Nephron (organoid): ENCODE data around the gene TMEM39A.

Experiments used
- H3K27ac Mint-ChIP-seq, 3 experiments: 2 replicates each; pipeline ENCODE4 v1.8.0; 2020; ENCODE audit warnings: mixed read lengths in 3 of 3, mild to moderate bottlenecking in 2 of 3, moderate library complexity in 1 of 3
- H3K27me3 Mint-ChIP-seq: 2 replicates; pipeline ENCODE4 v1.8.0; 2021; ENCODE audit warnings: low read depth, mild to moderate bottlenecking, moderate library complexity, mixed read lengths
- H3K36me3 Mint-ChIP-seq: 2 replicates; pipeline ENCODE4 v1.8.0; 2020; ENCODE audit warnings: low read depth, mixed read lengths
- H3K4me1 Mint-ChIP-seq: 2 replicates; pipeline ENCODE4 v1.8.0; 2020; ENCODE audit warnings: mixed read lengths
- H3K4me3 Mint-ChIP-seq, 3 experiments: 2 replicates each; pipeline ENCODE4 v1.8.0; 2020; ENCODE audit warnings: mild to moderate bottlenecking in 3 of 3, mixed read lengths in 3 of 3, moderate library complexity in 2 of 3
- H3K9me3 Mint-ChIP-seq: 2 replicates; pipeline ENCODE4 v1.8.0; 2020; ENCODE audit warnings: mixed read lengths
- CTCF ChIP-seq, 3 experiments: fragments of 200-600 bp; sonication (generic); IDR thresholded peaks; one replicate each; pipeline ENCODE4 v1.5.0; 2021; ENCODE audit warnings: antibody characterized with exemption in 3 of 3; ENCODE audit not compliant: unreplicated experiment in 3 of 3

Gene TMEM39A

DNA sequence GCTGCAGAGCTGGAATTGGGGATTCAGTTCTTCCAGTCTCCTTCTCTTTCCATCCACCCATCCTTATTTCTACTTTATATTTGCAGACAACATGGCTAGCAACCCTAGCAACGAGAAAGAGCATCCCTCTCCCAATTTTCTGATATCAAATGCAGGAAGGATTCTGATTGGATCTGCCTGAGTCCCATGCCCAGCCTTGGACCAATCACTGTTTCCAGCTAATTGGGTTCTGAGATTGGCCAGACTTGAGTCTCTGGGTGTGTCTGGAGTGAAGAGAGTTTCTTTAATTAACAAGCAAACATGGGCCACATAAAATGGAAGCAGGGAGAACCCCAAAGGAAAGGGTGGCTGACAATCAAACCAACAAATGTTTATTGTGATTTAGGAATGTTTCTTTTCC, 60.6 kb downstream of the TMEM39A start:
- no peaks in the 10 kb centered on the region for H3K27me3 Mint-ChIP-seq
- H3K4me1 Mint-ChIP-seq: peaks cover 9% of the 10 kb centered on the region
- H3K27ac Mint-ChIP-seq: no peak overlapping the region
- H3K36me3 Mint-ChIP-seq: peaks cover 18% of the 10 kb centered on the region
- no peak overlapping the region for H3K4me3 Mint-ChIP-seq
- no peaks in the 10 kb centered on the region for H3K9me3 Mint-ChIP-seq
- no peak for TF ChIP-seq CTCF (IDR thresholded peaks at IDR 0.05; ENCODE audit: unreplicated experiment in 3 of 3)

- Mint-ChIP-seq H3K9me3 (no peaks in the 10 kb centered on the region), H3K27me3 (no peaks in the 10 kb centered on the region), H3K4me3 (no peak overlapping the region), H3K36me3 (peaks cover 18% of the 10 kb centered on the region), H3K4me1 (peaks cover 9% of the 10 kb centered on the region), H3K27ac (no peak overlapping the region)
- no peak for TF ChIP-seq CTCF (IDR thresholded peaks at IDR 0.05; ENCODE audit: unreplicated experiment in 3 of 3)
Observed at GRCh38 chr3:119401503-119402440, 61.6 kb downstream of the TMEM39A start.

DNA sequence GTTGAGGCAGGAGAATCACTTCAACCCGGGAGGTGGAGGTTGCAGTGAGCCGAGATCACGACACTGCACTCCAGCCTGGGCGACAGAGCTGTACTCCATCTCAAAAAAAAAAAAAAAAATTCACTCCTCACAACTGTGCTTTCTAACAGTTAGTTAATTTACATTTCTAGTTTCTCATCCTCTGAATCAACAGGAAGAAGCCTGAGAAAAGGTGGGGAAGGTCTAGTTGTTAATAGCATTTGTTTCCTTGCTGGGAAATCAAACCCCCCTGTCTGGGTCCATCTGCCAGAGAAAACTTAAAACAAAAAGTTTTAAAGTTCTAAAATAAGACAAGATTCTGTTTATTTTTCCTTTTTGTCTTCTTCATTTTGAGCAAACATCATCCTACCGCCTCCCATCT, 62.3 kb downstream of the TMEM39A start:
- no peaks in the 10 kb centered on the region for H3K9me3 Mint-ChIP-seq
- peaks cover 9% of the 10 kb centered on the region for H3K4me1 Mint-ChIP-seq
- no peak for TF ChIP-seq CTCF (IDR thresholded peaks at IDR 0.05; ENCODE audit: unreplicated experiment in 3 of 3)
- peaks cover 18% of the 10 kb centered on the region for H3K36me3 Mint-ChIP-seq
- no peaks in the 10 kb centered on the region for H3K27me3 Mint-ChIP-seq
- no peak overlapping the region for H3K27ac Mint-ChIP-seq
- no peak overlapping the region for H3K4me3 Mint-ChIP-seq

DNA sequence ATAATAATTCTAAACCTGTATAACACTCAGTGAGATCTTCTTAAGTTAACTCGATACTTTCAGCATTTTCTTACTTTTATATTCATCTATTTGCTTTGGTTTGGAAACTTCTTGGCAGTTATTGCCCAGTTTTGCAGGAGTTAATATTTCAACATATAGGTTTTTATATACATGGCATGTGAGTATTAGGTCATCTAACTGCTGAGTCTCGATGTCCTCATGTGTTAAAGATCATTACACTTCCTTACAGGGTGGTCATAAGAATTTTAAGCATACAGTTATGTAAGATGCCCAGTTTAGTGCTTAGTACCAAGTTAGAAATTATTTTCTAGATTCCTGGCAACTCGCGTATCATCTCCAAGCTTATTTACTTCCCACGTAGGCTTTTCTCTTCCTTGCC, 62.9 kb downstream of the TMEM39A start:
- H3K27me3 Mint-ChIP-seq: no peaks in the 10 kb centered on the region
- H3K27ac Mint-ChIP-seq: no peak overlapping the region
- H3K4me3 Mint-ChIP-seq: no peak overlapping the region
- peaks cover 9% of the 10 kb centered on the region for H3K4me1 Mint-ChIP-seq
- no peaks in the 10 kb centered on the region for H3K9me3 Mint-ChIP-seq
- H3K36me3 Mint-ChIP-seq: peaks cover 14% of the 10 kb centered on the region
- no peak for TF ChIP-seq CTCF (IDR thresholded peaks at IDR 0.05; ENCODE audit: unreplicated experiment in 3 of 3)

DNA sequence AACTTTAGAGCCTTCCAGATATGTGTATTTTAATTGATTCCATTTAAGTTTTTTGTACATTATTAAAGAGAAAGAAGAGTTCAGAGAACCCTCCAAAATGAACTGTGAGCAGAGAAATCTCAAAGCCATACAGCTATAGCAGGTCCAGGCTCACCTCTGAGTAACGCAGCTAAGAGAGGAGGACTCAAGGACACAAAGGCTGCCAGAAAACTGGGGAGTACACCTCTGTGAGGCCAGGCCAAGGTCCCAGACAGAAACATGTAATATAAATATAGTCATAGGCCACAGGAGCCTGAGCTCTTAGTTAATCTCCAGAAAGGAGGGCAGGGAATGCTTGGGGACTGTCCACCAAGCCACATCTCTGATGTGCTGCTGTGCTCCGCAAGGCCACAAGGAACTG, 66.5 kb downstream of the TMEM39A start:
- H3K36me3 Mint-ChIP-seq: peaks cover 27% of the 10 kb centered on the region
- no peak overlapping the region for H3K27ac Mint-ChIP-seq
- H3K4me3 Mint-ChIP-seq: no peak overlapping the region
- no peaks in the 10 kb centered on the region for H3K27me3 Mint-ChIP-seq
- no peaks in the 10 kb centered on the region for H3K4me1 Mint-ChIP-seq
- no peaks in the 10 kb centered on the region for H3K9me3 Mint-ChIP-seq
- TF ChIP-seq CTCF (IDR thresholded peaks at IDR 0.05; ENCODE audit: unreplicated experiment in 3 of 3): no peak

DNA sequence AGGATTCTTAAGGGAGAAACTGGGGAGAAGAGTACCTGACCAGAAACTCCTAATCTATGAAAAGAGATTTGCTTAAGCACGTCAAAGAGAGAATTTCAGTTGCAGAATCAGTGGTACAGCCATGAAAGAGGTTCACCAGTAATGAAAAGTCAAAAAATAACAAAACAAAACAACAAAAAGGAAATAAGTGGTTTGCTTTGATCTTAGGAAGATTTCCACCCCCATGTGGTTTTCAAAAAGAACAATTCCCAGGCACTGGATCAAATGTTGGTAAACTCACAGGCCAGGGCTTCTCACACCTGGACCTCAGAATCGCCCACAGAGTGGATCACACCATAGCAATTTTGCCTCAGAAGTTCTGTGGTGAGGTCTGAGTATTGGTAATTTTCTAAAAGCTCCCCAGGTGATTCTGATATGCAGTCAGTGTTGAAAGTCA, 67.5 kb downstream of the TMEM39A start:
- no peak for TF ChIP-seq CTCF (IDR thresholded peaks at IDR 0.05; ENCODE audit: unreplicated experiment in 3 of 3)
- no peaks in the 10 kb centered on the region for H3K9me3 Mint-ChIP-seq
- no peak overlapping the region for H3K27ac Mint-ChIP-seq
- H3K27me3 Mint-ChIP-seq: no peaks in the 10 kb centered on the region
- H3K4me3 Mint-ChIP-seq: no peak overlapping the region
- no peaks in the 10 kb centered on the region for H3K4me1 Mint-ChIP-seq
- H3K36me3 Mint-ChIP-seq: peaks cover 22% of the 10 kb centered on the region
